Calu3 (cell line): ENCODE data around the gene CMTM6. TPM values are rescaled to one million over a fixed set of nuclear protein-coding genes. Genes with fewer than 3 reads are reported as not detected.

Experiments
- BruUV-seq: library from RNA; stranded (reverse); fragments of 400-500 nt; replicated peaks from 2 replicates; lab custom pipeline; 2021; lab: Mats Ljungman, UMichigan
- CTCF ChIA-PET: fragments of 300-600 bp; sonication (Branson Sonifier 250); formaldehyde crosslinking; loops from one replicate; lab custom pipeline; 2022; ENCODE audit warnings: antibody characterized with exemption; lab: Charles Lee
- DNase-seq: peaks from one replicate; pipeline ENCODE4 v3.0.0; 2022
- H3K27ac Mint-ChIP-seq: one replicate; pipeline ENCODE4 v1.8.0; 2022; ENCODE audit warnings: mixed read lengths; ENCODE audit not compliant: unreplicated experiment
- H3K27me3 Mint-ChIP-seq: one replicate; pipeline ENCODE4 v1.8.0; 2022; ENCODE audit warnings: mixed read lengths; ENCODE audit not compliant: unreplicated experiment
- H3K36me3 Mint-ChIP-seq: one replicate; pipeline ENCODE4 v1.8.0; 2022; ENCODE audit warnings: mild to moderate bottlenecking, moderate library complexity, mixed read lengths; ENCODE audit not compliant: insufficient read depth, unreplicated experiment
- H3K4me1 Mint-ChIP-seq: one replicate; pipeline ENCODE4 v1.8.0; 2022; ENCODE audit warnings: mild to moderate bottlenecking, low read depth, mixed read lengths; ENCODE audit not compliant: unreplicated experiment
- H3K4me3 Mint-ChIP-seq: one replicate; pipeline ENCODE4 v1.8.0; 2022; ENCODE audit warnings: mild to moderate bottlenecking, low read depth, moderate library complexity, mixed read lengths; ENCODE audit not compliant: unreplicated experiment
- H3K9me3 Mint-ChIP-seq: one replicate; pipeline ENCODE4 v1.8.0; 2022; ENCODE audit warnings: low read depth, mixed read lengths; ENCODE audit not compliant: unreplicated experiment
- intact Hi-C: fragments of 100-400 bp; cut with micrococcal nuclease; formaldehyde crosslinking; loops from one replicate; pipeline ENCODE4 v1.10.0; 2022; ENCODE audit not compliant: unreplicated experiment
- total RNA-seq: library from RNA; stranded (reverse); gene quantifications from 2 replicates; pipeline ENCODE4 v1.2.3, GENCODE V29; 2022
- TF ChIP-seq, protein P1 (sequence below): fragments of 200-600 bp; IDR thresholded peaks from one replicate; pipeline ENCODE4 v1.8.0; 2022; ENCODE audit warnings: antibody characterized with exemption; ENCODE audit not compliant: unreplicated experiment

CMTM6 gene
- total RNA-seq, 1 experiment from 2014 or later = 107 TPM

DNA sequence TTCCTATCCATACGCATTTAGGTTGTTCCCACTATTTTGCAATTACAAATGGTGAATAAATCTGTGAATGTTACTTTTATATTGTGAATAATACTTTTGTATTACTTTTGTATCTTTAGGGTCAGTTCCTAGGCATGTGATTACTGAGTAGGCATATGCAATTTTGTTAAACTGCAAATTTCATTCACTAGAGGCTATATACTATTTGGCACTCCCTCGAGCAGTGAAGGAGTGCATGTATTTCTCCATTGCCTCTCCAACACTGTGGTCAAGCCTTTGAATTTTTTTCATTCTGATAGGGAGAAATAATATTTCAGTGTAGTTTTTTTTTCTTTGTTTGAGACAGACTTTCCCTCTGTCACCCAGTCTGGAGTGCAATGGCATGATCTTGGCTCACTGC, 8.4 kb upstream of the CMTM6 start:
- CTCF ChIA-PET = no interaction called here
- no TSS peak for BruUV-seq
- Mint-ChIP-seq H3K4me1 (peaks cover 7% of the 10 kb centered on the region), H3K36me3 (no peaks in the 10 kb centered on the region), H3K4me3 (no peak overlapping the region), H3K9me3 (no peaks in the 10 kb centered on the region), H3K27ac (no peak overlapping the region), H3K27me3 (no peaks in the 10 kb centered on the region)
- no peak for DNase-seq
- TF ChIP-seq, protein P1, sequence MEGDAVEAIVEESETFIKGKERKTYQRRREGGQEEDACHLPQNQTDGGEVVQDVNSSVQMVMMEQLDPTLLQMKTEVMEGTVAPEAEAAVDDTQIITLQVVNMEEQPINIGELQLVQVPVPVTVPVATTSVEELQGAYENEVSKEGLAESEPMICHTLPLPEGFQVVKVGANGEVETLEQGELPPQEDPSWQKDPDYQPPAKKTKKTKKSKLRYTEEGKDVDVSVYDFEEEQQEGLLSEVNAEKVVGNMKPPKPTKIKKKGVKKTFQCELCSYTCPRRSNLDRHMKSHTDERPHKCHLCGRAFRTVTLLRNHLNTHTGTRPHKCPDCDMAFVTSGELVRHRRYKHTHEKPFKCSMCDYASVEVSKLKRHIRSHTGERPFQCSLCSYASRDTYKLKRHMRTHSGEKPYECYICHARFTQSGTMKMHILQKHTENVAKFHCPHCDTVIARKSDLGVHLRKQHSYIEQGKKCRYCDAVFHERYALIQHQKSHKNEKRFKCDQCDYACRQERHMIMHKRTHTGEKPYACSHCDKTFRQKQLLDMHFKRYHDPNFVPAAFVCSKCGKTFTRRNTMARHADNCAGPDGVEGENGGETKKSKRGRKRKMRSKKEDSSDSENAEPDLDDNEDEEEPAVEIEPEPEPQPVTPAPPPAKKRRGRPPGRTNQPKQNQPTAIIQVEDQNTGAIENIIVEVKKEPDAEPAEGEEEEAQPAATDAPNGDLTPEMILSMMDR = no peak
- intact Hi-C loops = no loop called here

DNA sequence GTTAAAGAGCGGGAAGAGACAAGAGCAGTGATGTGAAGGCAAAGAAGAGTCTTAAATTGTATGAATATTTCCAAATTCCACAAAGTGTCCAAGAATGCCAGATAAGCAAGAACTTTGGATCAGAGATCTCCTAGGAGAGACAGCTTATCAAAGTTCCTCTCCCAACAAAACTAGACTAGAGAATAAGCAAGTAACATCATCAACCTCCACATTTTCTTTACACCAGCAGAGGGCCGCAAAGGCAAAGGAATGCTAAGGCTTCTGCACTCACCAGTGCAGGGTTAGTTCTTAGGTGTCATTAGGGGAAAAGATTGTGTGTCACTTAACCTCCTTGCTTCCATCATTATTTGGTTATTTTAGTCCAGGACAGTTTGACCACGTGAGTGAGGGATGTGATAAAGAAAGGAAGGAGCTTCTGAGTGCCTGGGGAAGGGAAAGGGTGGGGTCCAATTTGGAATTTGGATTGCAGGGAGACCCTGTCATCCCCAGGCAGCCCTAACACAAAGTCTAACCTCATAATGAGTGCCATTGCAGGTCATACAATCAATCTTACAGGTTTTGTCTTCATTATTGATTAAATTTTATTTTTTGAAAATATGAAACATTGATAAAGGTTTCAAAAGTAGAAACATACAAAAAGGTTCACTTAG, 7.5 kb upstream of the CMTM6 start:
- intact Hi-C loops = loop anchor here (1.0 kb wide), 1 partner anchor 155 kb away; no protein-coding TSS in a partner anchor
- DNase-seq = peak; percentile 62
- H3K4me1 Mint-ChIP-seq = peaks cover 7% of the 10 kb centered on the region
- H3K4me3 Mint-ChIP-seq = no peak overlapping the region
- BruUV-seq = no TSS peak
- H3K36me3 Mint-ChIP-seq = no peaks in the 10 kb centered on the region
- CTCF ChIA-PET = no interaction called here
- TF ChIP-seq, protein P1 = peak; percentile 51
- no peak overlapping the region for H3K27ac Mint-ChIP-seq
- no peaks in the 10 kb centered on the region for H3K27me3 Mint-ChIP-seq
- H3K9me3 Mint-ChIP-seq = no peaks in the 10 kb centered on the region

DNA sequence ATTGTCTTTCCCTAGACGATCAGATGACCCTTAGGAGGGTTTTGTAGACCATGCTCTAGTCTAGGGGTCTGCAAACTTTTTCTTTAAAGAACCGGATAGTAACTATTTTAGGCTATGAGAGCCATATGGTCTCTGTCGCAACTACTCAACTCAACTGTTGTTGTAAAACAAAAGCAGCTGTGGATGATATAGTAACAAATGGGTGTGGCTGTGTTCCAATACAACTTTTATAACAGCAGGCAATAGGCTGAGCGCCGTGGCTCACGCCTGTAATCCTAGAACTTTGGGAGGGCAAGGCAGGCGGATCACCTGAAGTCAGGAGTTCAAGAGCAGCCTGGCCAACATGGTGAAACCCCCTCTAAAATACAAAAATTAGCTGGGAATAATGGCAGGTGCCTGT, 6.1 kb upstream of the CMTM6 start:
- DNase-seq = no peak
- no peaks in the 10 kb centered on the region for H3K27me3 Mint-ChIP-seq
- no peak overlapping the region for H3K27ac Mint-ChIP-seq
- H3K36me3 Mint-ChIP-seq = no peaks in the 10 kb centered on the region
- BruUV-seq = no TSS peak
- no peak overlapping the region for H3K4me3 Mint-ChIP-seq
- intact Hi-C loops = no loop called here
- CTCF ChIA-PET = no interaction called here
- TF ChIP-seq, protein P1 = no peak
- H3K9me3 Mint-ChIP-seq = no peaks in the 10 kb centered on the region
- H3K4me1 Mint-ChIP-seq = peaks cover 7% of the 10 kb centered on the region

DNA sequence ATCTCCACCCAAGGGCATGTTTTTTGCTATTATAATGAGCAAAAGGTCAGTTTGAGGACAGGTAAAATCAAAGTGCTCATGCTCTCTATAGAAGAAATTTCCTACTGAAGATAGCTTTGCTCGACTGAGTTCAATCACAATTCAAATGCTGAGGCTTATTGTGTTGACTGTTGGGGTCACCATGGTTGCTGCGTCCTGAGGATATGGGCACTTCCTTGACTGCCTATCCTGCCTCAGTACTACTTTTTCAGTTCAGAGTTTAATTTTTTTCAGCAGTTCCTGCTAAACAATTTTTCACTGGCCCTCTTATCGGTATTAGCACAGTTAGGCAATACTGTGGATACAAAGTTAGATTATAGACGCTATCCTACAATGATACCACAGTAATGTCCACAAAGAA, 3.8 kb upstream of the CMTM6 start:
- DNase-seq = no peak
- Mint-ChIP-seq H3K27ac (no peak overlapping the region), H3K27me3 (no peaks in the 10 kb centered on the region), H3K36me3 (peaks cover 16% of the 10 kb centered on the region), H3K9me3 (no peaks in the 10 kb centered on the region), H3K4me3 (no peak overlapping the region), H3K4me1 (peaks cover 16% of the 10 kb centered on the region)
- TF ChIP-seq, protein P1 = no peak
- CTCF ChIA-PET = no interaction called here
- intact Hi-C loops = no loop called here
- BruUV-seq = no TSS peak
